CD8-positive, alpha-beta memory T cell (primary cell): ENCODE measurements around the gene KRTAP9-9. TPM values are rescaled to one million over a fixed set of nuclear protein-coding genes. Genes with fewer than 3 reads are reported as not detected.
"Not testable (repeated sequence)": the region's sequence is repeated elsewhere in the genome, so short reads cannot be mapped to it uniquely, and the experiment has no call there.

ENCODE experiments used
- CTCF ChIA-PET: fragments of 350-600 bp; sonication (Branson Sonifier 250); formaldehyde crosslinking; loops from one replicate; lab custom pipeline; 2021; ENCODE audit warnings: antibody characterized with exemption; lab: Charles Lee
- POLR2A ChIA-PET: fragments of 350-600 bp; sonication (Branson Sonifier 250); formaldehyde crosslinking; loops from one replicate; lab custom pipeline; 2021; ENCODE audit warnings: antibody characterized with exemption; lab: Charles Lee
- DNase-seq, 5 donors: peaks; one replicate each; pipeline versions ENCODE4 v3.0.0 to v3.0.0-alpha.2; 2020 to 2022; ENCODE audit warnings: mixed read lengths in 1 of 5
- H3K27ac ChIP-seq: one replicate; pipeline ENCODE4 v1.7.0; 2013; ENCODE audit warnings: low read depth, mild to moderate bottlenecking, low read length, moderate library complexity
- H3K27me3 ChIP-seq: 2 replicates; pipeline ENCODE4 v1.7.0; 2013; ENCODE audit warnings: low read length, mild to moderate bottlenecking; ENCODE audit not compliant: insufficient read depth, poor library complexity, severe bottlenecking
- H3K36me3 ChIP-seq: 2 replicates; pipeline ENCODE4 v1.7.0; 2013; ENCODE audit warnings: mild to moderate bottlenecking, low read length, moderate library complexity; ENCODE audit not compliant: insufficient read depth
- H3K4me1 ChIP-seq: 2 replicates; pipeline ENCODE4 v1.7.0; 2013; ENCODE audit warnings: mild to moderate bottlenecking, low read length, moderate library complexity; ENCODE audit not compliant: insufficient read depth
- H3K4me3 ChIP-seq: 2 replicates; pipeline ENCODE4 v1.7.0; 2013; ENCODE audit warnings: mild to moderate bottlenecking, low read length
- H3K9me3 ChIP-seq: 2 replicates; pipeline ENCODE4 v1.7.0; 2013; ENCODE audit warnings: mild to moderate bottlenecking, low read length
- H3K27ac Mint-ChIP-seq, 8 donors: one replicate each; pipeline ENCODE4 v1.8.0; 2020 to 2021; ENCODE audit warnings: mixed read lengths in 8 of 8, mild to moderate bottlenecking in 6 of 8, inconsistent platforms in 3 of 8, moderate library complexity in 3 of 8
- H3K27me3 Mint-ChIP-seq, 2 donors: one replicate each; pipeline ENCODE4 v1.8.0; 2020 to 2021; ENCODE audit warnings: mixed read lengths in 2 of 2, mild to moderate bottlenecking in 1 of 2, moderate library complexity in 1 of 2
- H3K36me3 Mint-ChIP-seq, 3 donors: one replicate each; pipeline ENCODE4 v1.8.0; 2020 to 2021; ENCODE audit warnings: mixed read lengths in 3 of 3, inconsistent platforms in 1 of 3, mild to moderate bottlenecking in 1 of 3
- H3K4me1 Mint-ChIP-seq, 3 donors: one replicate each; pipeline ENCODE4 v1.8.0; 2020 to 2021; ENCODE audit warnings: mixed read lengths in 3 of 3, inconsistent platforms in 1 of 3, mild to moderate bottlenecking in 1 of 3
- H3K4me3 Mint-ChIP-seq, 7 donors: one replicate each; pipeline ENCODE4 v1.8.0; 2020 to 2021; ENCODE audit warnings: mixed read lengths in 7 of 7, mild to moderate bottlenecking in 6 of 7, moderate library complexity in 4 of 7, inconsistent platforms in 2 of 7
- H3K9me3 Mint-ChIP-seq, 5 donors: one replicate each; pipeline ENCODE4 v1.8.0; 2020 to 2022; ENCODE audit warnings: mixed read lengths in 5 of 5, mild to moderate bottlenecking in 3 of 5, moderate library complexity in 2 of 5, inconsistent platforms in 1 of 5
- polyA plus RNA-seq: library from polyadenylated mRNA; unstranded; fragments of 300-500 nt; fragmentation: Illumina TruSeq; gene quantifications from one replicate; pipeline ENCODE4 v1.2.3, GENCODE V29; 2021
- total RNA-seq, 2 experiments: library from RNA; stranded (reverse); gene quantifications; one replicate each; pipeline ENCODE4 v1.2.3, GENCODE V29; 2021

Gene KRTAP9-9
- total and polyA plus RNA-seq, 3 experiments from 2014 or later, result not detected

GRCh38 chr17:41254861-41255260 is 323 bp upstream of the KRTAP9-9 start:
- ChIA-PET POLR2A (no interaction called here), CTCF (no interaction called here)
- Histone ChIP-seq H3K4me3 (no peak overlapping the region), H3K27me3 (no peaks in the 10 kb centered on the region), H3K9me3 (no peaks in the 10 kb centered on the region), H3K27ac (no peak overlapping the region), H3K36me3 (no peaks in the 10 kb centered on the region), H3K4me1 (no peaks in the 10 kb centered on the region)
- Mint-ChIP-seq H3K36me3 (no peaks in the 10 kb centered on the region), H3K9me3 (no peaks in the 10 kb centered on the region), H3K27ac (no peak overlapping the region), H3K4me1 (no peaks in the 10 kb centered on the region), H3K27me3 (peaks cover 12 to 67% of the 10 kb centered on the region in 2 donors), H3K4me3 (no peak overlapping the region)
- no peak for DNase-seq

- Histone ChIP-seq H3K27me3 (no peaks in the 10 kb centered on the region), H3K36me3 (no peaks in the 10 kb centered on the region), H3K4me1 (no peaks in the 10 kb centered on the region), H3K9me3 (no peaks in the 10 kb centered on the region), H3K27ac (no peak overlapping the region), H3K4me3 (no peak overlapping the region)
- POLR2A ChIA-PET, result no interaction called here
- DNase-seq, result no peak
- no peaks in the 10 kb centered on the region for H3K9me3 Mint-ChIP-seq
- no peak overlapping the region for H3K27ac Mint-ChIP-seq
- peaks cover 7 to 12% (median 11%) of the 10 kb centered on the region in 3 donors for H3K4me1 Mint-ChIP-seq
- CTCF ChIA-PET, result no interaction called here
- H3K4me3 Mint-ChIP-seq, result no peak overlapping the region
- peaks cover 0 to 5% (median 0%) of the 10 kb centered on the region in 3 donors for H3K36me3 Mint-ChIP-seq
- H3K27me3 Mint-ChIP-seq, result peaks cover 22 to 74% of the 10 kb centered on the region in 2 donors
Observed at GRCh38 chr17:41256291-41256685, 1.1 kb downstream of the KRTAP9-9 start.

- Mint-ChIP-seq H3K4me1 (peaks cover 9 to 16% (median 14%) of the 10 kb centered on the region in 3 donors), H3K27me3 (peaks cover 22 to 64% of the 10 kb centered on the region in 2 donors), H3K4me3 (no peak overlapping the region), H3K9me3 (no peaks in the 10 kb centered on the region), H3K27ac (no peak overlapping the region), H3K36me3 (peaks cover 0 to 7% (median 0%) of the 10 kb centered on the region in 3 donors)
- CTCF ChIA-PET, result no interaction called here
- H3K27me3 ChIP-seq, result no peaks in the 10 kb centered on the region
- H3K27ac ChIP-seq, result no peak overlapping the region
- no peaks in the 10 kb centered on the region for H3K4me1 ChIP-seq
- H3K4me3 ChIP-seq, result no peak overlapping the region
- H3K36me3 ChIP-seq, result no peaks in the 10 kb centered on the region
- no peaks in the 10 kb centered on the region for H3K9me3 ChIP-seq
- DNase-seq, result no peak
- POLR2A ChIA-PET, result no interaction called here
Observed at GRCh38 chr17:41258406-41258805, 3.2 kb downstream of the KRTAP9-9 start.

GRCh38 chr17:41263212-41263611 is 8.0 kb downstream of the KRTAP9-9 start:
- H3K4me3 ChIP-seq, result no peak overlapping the region
- H3K27me3 ChIP-seq, result no peaks in the 10 kb centered on the region
- CTCF ChIA-PET, result no interaction called here
- H3K4me3 Mint-ChIP-seq, result no peak overlapping the region
- H3K27ac Mint-ChIP-seq, result no peak overlapping the region
- peaks cover 0 to 7% (median 0%) of the 10 kb centered on the region in 3 donors for H3K36me3 Mint-ChIP-seq
- DNase-seq, result no peak
- peaks cover 26 to 47% of the 10 kb centered on the region in 2 donors for H3K27me3 Mint-ChIP-seq
- POLR2A ChIA-PET, result no interaction called here
- H3K36me3 ChIP-seq, result no peaks in the 10 kb centered on the region
- H3K4me1 ChIP-seq, result no peaks in the 10 kb centered on the region
- H3K27ac ChIP-seq, result no peak overlapping the region
- H3K9me3 ChIP-seq, result no peaks in the 10 kb centered on the region
- no peaks in the 10 kb centered on the region for H3K9me3 Mint-ChIP-seq
- H3K4me1 Mint-ChIP-seq, result peaks cover 11 to 16% (median 14%) of the 10 kb centered on the region in 3 donors

- ChIA-PET CTCF (no interaction called here), POLR2A (no interaction called here)
- no peaks in the 10 kb centered on the region for H3K36me3 ChIP-seq
Observed at GRCh38 chr17:41264599-41264998, 9.4 kb downstream of the KRTAP9-9 start.

GRCh38 chr17:41265078-41265477 is 9.9 kb downstream of the KRTAP9-9 start, which contains the start of gene KRTAP9-6:
Gene KRTAP9-6, plus strand, starts transcription at chr17:41265378. Its CDS starts 0 bp downstream, at chr17:41265378.
- no peak within 1 kb of the TSS for H3K27ac ChIP-seq
- peaks cover 11 to 16% (median 14%) of the 10 kb centered on the region in 3 donors for H3K4me1 Mint-ChIP-seq
- DNase-seq, result no peak
- no peak within 1 kb of the TSS for H3K4me3 Mint-ChIP-seq
- H3K36me3 Mint-ChIP-seq, result peaks cover 0 to 7% (median 0%) of the 10 kb centered on the region in 3 donors
- POLR2A ChIA-PET, result no interaction called here
- H3K9me3 Mint-ChIP-seq, result no peaks in the 10 kb centered on the region
- CTCF ChIA-PET, result no interaction called here
- H3K4me1 ChIP-seq, result no peaks in the 10 kb centered on the region
- no peak within 1 kb of the TSS for H3K27ac Mint-ChIP-seq
- H3K9me3 ChIP-seq, result no peaks in the 10 kb centered on the region
- H3K27me3 ChIP-seq, result no peaks in the 10 kb centered on the region
- H3K4me3 ChIP-seq, result no peak within 1 kb of the TSS
- peaks cover 24 to 28% of the 10 kb centered on the region in 2 donors for H3K27me3 Mint-ChIP-seq
- H3K36me3 ChIP-seq, result no peaks in the 10 kb centered on the region

More at GRCh38 chr17:41264599-41264998, 9.4 kb downstream of the KRTAP9-9 start:
- no peak for DNase-seq
- no peaks in the 10 kb centered on the region for H3K27me3 ChIP-seq
- peaks cover 26 to 33% of the 10 kb centered on the region in 2 donors for H3K27me3 Mint-ChIP-seq
- H3K27ac ChIP-seq, result no peak overlapping the region
- H3K9me3 Mint-ChIP-seq, result no peaks in the 10 kb centered on the region
- no peak overlapping the region for H3K4me3 Mint-ChIP-seq
- peaks cover 0 to 7% (median 0%) of the 10 kb centered on the region in 3 donors for H3K36me3 Mint-ChIP-seq
- H3K4me3 ChIP-seq, result no peak overlapping the region
- no peaks in the 10 kb centered on the region for H3K9me3 ChIP-seq
- H3K4me1 Mint-ChIP-seq, result peaks cover 11 to 16% (median 14%) of the 10 kb centered on the region in 3 donors
- no peaks in the 10 kb centered on the region for H3K4me1 ChIP-seq
- no peak overlapping the region for H3K27ac Mint-ChIP-seq

- no peak for DNase-seq
- CTCF ChIA-PET, result no interaction called here
- Mint-ChIP-seq H3K27ac (no peak overlapping the region), H3K9me3 (no peaks in the 10 kb centered on the region), H3K4me1 (peaks cover 0 to 3% (median 0%) of the 10 kb centered on the region in 3 donors), H3K27me3 (peaks cover 10 to 15% of the 10 kb centered on the region in 2 donors), H3K36me3 (no peaks in the 10 kb centered on the region), H3K4me3 (no peak overlapping the region)
- no peaks in the 10 kb centered on the region for H3K4me1 ChIP-seq
- POLR2A ChIA-PET, result no interaction called here
- no peaks in the 10 kb centered on the region for H3K36me3 ChIP-seq
- H3K27me3 ChIP-seq, result no peaks in the 10 kb centered on the region
- H3K4me3 ChIP-seq, result no peak overlapping the region
- no peaks in the 10 kb centered on the region for H3K9me3 ChIP-seq
- no peak overlapping the region for H3K27ac ChIP-seq
Observed at GRCh38 chr17:41267711-41268110, 12.5 kb downstream of the KRTAP9-9 start.

GRCh38 chr17:41271323-41271722 is 16.1 kb downstream of the KRTAP9-9 start:
- not testable (repeated sequence) for H3K27me3 ChIP-seq, DNase-seq

More at GRCh38 chr17:41271323-41271722, 16.1 kb downstream of the KRTAP9-9 start:
- H3K27ac ChIP-seq, H3K9me3 Mint-ChIP-seq, POLR2A ChIA-PET, H3K27ac Mint-ChIP-seq, H3K36me3 Mint-ChIP-seq, H3K36me3 ChIP-seq, H3K4me3 Mint-ChIP-seq, H3K27me3 Mint-ChIP-seq, H3K4me1 ChIP-seq, H3K9me3 ChIP-seq, H3K4me3 ChIP-seq, CTCF ChIA-PET, H3K4me1 Mint-ChIP-seq: not testable (repeated sequence)
